ENCODE measurements around the gene BMP7.

Gene BMP7

GRCh38 chr20:57141492-57141891 is 124.9 kb downstream of the BMP7 start:
- DNase-seq = no peak

GRCh38 chr20:57140416-57140965 is 126.0 kb downstream of the BMP7 start:
- DNase-seq = no peak

- DNase-seq = no peak
These were observed 126.9 kb downstream of the BMP7 start for GRCh38 chr20:57139342-57140093.

DNA sequence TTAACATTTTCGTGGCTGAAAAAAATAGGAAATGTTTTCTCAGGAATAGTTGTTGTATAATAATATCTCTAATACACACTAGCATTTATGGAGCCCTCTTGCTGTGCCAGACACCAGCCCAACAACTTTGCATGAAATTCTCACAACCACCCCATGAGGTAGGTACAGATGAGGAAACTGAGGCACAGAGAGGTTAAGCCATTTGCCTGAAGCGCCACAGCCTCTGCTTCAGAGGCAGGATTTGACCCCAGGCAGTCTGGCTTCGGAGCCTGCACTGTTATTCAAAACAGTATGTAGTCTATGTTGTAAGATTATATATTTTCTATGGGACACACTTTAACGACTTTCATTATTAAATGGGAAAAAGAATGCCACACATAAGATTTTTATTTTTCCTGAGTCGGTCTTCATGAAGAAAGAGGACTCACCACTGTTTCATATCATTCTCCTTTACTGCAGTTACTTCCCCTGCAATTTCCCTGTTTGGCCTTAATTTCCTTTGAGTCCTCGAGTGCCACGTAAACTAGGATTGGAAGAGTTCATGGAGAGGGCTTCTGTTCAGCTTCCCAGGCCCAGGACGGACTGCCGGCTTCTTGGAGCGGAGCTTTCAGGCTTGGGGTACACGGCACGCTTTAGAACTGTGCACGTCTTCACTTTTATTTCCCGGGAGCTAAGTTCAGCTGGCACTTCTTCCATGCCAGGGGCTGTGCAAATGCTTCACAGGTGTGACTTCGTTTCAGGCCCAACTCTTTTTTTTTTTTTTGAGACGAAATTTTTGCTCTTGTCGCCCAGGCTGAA is 128.0 kb downstream of the BMP7 start:
- no peak for DNase-seq

DNA sequence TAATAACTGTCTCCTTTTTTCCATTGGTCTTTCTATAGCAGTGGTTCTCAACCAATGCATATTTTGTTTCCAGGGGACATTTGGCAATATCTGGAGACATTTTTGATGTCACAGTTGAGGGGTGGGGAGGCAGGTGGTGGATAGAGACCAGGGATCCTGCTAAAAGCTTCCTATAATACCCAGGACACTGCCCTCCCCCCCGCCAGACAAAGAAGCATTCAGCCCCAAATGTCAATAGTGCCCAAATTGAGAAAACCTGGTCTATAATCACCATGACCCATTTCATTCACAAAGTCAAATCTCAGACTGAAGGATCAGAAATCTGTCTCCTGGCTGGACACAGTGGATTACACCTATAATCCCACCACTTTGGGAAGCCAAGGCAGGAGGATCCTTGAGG is 128.8 kb downstream of the BMP7 start:
- DNase-seq = no peak

GRCh38 chr20:57136734-57137133 is 129.7 kb downstream of the BMP7 start:
- no peak for DNase-seq

- DNase-seq = no peak
These were observed 130.6 kb downstream of the BMP7 start for GRCh38 chr20:57135875-57136274.

DNA sequence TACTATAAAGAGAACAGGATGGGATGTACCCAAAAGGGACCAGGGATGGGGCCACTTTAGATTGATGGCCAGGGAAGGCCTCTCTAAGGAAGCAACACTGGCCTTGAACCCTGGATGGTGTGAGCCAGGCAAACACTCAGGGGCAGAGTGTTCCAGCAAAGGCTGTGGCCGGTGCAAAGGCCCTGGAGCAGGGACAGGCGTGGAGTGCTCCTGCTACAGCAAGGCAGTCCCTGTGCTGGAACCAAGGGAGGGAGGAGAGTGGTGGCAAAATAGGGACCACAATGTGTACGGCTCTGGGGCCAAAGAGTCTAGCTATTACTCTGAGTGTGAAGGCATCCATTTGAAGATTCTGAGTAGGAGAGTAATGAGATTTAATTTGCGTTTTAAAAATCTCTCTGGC is 131.6 kb downstream of the BMP7 start:
- no peak for DNase-seq

DNA sequence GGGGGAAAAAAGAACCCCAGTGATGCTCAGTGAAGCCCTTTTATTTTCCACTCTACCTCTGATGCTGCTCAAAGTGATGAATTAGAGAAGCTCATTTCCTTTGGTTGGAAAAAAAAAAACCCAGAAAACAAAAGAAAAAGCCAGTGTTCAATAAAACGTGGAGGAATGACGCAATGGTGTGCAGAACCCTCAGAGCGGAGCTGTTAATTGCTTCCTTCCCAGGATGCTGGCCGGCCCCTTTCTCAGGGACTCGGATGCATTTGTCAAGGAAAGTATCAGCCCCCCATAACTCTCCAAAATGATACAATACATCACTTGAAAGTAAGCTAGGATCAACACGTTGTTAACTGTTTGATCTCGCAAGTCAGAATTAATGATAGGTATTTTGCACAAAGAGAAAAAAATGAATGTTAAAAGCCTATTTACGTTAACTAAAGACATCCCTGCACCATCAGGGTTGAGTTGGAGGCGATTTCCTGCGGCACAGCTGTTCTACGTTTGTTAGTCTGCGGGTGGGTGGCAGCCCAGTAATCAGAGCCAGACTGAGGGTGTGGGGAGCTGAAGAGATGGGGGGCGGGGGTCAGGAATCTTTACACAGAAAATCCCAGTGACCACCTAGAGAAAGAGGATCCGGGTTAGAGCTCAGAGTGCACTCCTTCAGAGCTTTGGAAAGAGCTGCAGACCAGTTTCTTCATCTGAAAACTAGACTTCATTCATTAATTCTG is 132.4 kb downstream of the BMP7 start:
- no peak for DNase-seq

GRCh38 chr20:57131601-57132391 is 134.6 kb downstream of the BMP7 start:
- DNase-seq = no peak

GRCh38 chr20:57131077-57131476 is 135.4 kb downstream of the BMP7 start:
- DNase-seq = no peak

DNA sequence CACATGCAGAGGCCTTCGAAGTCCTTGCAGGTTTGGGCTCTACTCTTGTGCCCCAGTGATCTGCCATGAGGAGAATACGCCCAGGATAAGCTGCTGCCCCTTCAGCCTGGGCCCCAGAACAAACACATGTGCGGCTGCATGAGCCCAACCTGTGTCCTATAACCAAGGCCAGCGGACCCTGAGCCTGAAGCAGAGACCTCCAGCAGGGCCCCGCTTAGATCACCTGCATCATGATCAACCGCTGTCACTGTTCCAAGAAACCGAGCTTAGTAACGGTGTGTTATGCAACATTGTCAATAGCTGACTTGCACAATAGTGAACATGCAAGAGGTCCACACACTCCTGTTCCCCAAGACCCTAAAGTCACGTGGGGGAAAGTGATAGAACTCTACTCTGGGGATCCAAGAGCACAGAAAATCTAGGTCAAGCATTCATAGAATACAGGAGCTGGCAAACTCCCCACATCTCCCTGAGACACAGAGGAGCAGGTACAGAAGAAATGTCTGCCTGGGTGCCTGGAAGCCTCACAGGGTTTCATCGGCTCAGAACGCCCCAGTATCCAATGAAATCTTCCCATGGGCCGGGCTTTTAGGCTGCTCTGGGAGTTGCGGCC is 136.2 kb downstream of the BMP7 start:
- DNase-seq = no peak

- no peak for DNase-seq
These were observed 137.1 kb downstream of the BMP7 start for GRCh38 chr20:57129303-57129702.

- no peak for DNase-seq
These were observed 138.2 kb downstream of the BMP7 start for GRCh38 chr20:57128044-57128757.

GRCh38 chr20:57126481-57127092 is 139.9 kb downstream of the BMP7 start:
- no peak for DNase-seq

DNA sequence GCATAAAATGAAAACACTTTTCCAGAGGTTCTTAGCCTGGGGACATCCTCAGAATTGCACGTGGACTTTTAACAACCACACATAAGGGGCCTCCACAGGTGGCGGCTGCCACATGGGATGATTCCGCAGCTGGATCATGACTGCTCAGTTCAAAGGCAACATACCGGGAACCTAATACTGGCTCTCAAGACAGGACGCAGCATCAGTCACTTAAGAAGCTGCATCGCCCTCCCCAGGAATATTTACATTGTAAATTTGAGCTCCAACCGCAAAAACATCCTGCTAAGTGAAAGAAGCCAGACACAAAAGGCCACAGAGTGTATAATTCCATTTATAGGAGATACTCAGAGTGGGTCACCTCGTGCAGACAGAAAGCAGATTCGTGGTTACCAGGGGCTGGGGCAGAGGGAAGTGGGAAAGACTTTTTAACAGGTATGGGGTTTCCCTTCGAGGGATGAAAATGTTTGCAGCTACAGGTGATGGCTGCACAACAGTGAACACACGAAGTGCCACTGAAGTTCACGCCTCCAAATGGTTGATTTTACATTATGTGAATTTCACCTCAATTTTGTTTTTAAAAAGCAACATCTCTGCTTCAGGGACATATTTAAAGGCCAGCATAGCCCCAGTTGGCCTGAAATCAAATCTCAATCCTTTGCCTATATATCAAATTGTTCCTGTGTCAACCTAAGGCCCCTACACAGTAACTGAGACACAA is 141.5 kb downstream of the BMP7 start:
- no peak for DNase-seq

GRCh38 chr20:57124366-57124765 is 142.1 kb downstream of the BMP7 start:
- DNase-seq = no peak

GRCh38 chr20:57123504-57123903 is 142.9 kb downstream of the BMP7 start:
- no peak for DNase-seq

- DNase-seq = no peak
These were observed 143.6 kb downstream of the BMP7 start for GRCh38 chr20:57122536-57123489.
